Liver (tissue), 4 donors: ENCODE data around the gene CIPC. TPM values are rescaled to one million over a fixed set of nuclear protein-coding genes. Genes with fewer than 3 reads are reported as not detected.

Experiments
- polyA plus RNA-seq, 2 donors: library from polyadenylated mRNA; stranded (reverse) in 1 of 2; unstranded in 1 of 2; fragments of 200-250 nt in 1 of 2; fragments of >200 nt in 1 of 2; fragmentation: Nextera tagmentation in 1 of 2; extraction: Ambion mirVana in 1 of 2; gene quantifications; one replicate each; pipeline versions ENCODE4 v1.2.1 to v1.2.3, GENCODE V29; 2013 to 2015
- total RNA-seq, 2 donors: library from RNA; depleted of rRNA; stranded (reverse); fragments of >200 nt; gene quantifications; one replicate each; pipeline ENCODE4 v1.2.3, GENCODE V29; 2014
- donor health status: healthy.
- donor health status: healthy.
- donor health status: healthy.

CIPC gene
- total and polyA plus RNA-seq, 4 donors: 5.2 to 17.8 (median 6.7) TPM

Other genes starting within 250 kb of the CIPC start
- gene IRF2BPL, start 69.5 kb upstream of the CIPC start, total RNA-seq: 10 to 100 TPM in 1 of 2 donors, 1 to 10 TPM in 1; 7.6 to 15.8 TPM
- gene IRF2BPL, start 69.5 kb upstream of the CIPC start, polyA plus RNA-seq: 1 to 10 TPM; 3.8 to 7.1 TPM
- gene ZDHHC22, start 43.5 kb downstream of the CIPC start, total RNA-seq: not detected
- not detected for gene ZDHHC22, start 43.5 kb downstream of the CIPC start, polyA plus RNA-seq
- gene TMEM63C, start 83.5 kb downstream of the CIPC start, total RNA-seq: 1 to 10 TPM in 1 of 2 donors, under 1 TPM in 1; 0.25 to 1.6 TPM
- under 1 TPM in 1 of 2 donors, not detected in 1; 0.13 TPM for gene TMEM63C, start 83.5 kb downstream of the CIPC start, polyA plus RNA-seq
- not detected for gene NGB, start 172.9 kb downstream of the CIPC start, total RNA-seq
- not detected for gene NGB, start 172.9 kb downstream of the CIPC start, polyA plus RNA-seq
- gene POMT2, start 222.6 kb downstream of the CIPC start, total RNA-seq: 10 to 100 TPM in 1 of 2 donors, 1 to 10 TPM in 1; 5.3 to 13.1 TPM
- gene POMT2, start 222.6 kb downstream of the CIPC start, polyA plus RNA-seq: 1 to 10 TPM; 4.8 to 5.2 TPM
- 100 to 1,000 TPM in 1 of 2 donors, 10 to 100 TPM in 1; 14.9 to 183 TPM for gene GSTZ1, start 222.8 kb downstream of the CIPC start, total RNA-seq
- gene GSTZ1, start 222.8 kb downstream of the CIPC start, polyA plus RNA-seq: 10 to 100 TPM; 52.0 to 70.4 TPM